Body of pancreas (tissue), 4 donors: ENCODE measurements around the gene GRIK3.

ENCODE experiments used
- CTCF ChIP-seq, 7 experiments: fragments of 450-650 bp in 4 of 7; fragments of 200-600 bp in 3 of 7; sonication (generic) in 3 of 7; IDR thresholded peaks; one replicate each; pipeline ENCODE4 v1.5.1; 2016 to 2019; ENCODE audit warnings: antibody characterized with exemption in 7 of 7
- POLR2A ChIP-seq, 3 donors: fragments of 450-650 bp; IDR thresholded peaks; one replicate each; pipeline ENCODE4 v1.6.1; 2016; ENCODE audit warnings: antibody characterized with exemption in 3 of 3, mild to moderate bottlenecking in 2 of 3

GRCh38 chr1:36805979-36806640, 228.2 kb downstream of the GRIK3 start:
- TF ChIP-seq CTCF (IDR thresholded peaks at IDR 0.05) (no peak), POLR2A (IDR thresholded peaks at IDR 0.05) (no peak)
